ENCODE measurements around the gene SYNGR3. TPM values are rescaled to one million over a fixed set of nuclear protein-coding genes. Genes with fewer than 3 reads are reported as not detected.

SYNGR3 gene
- total RNA-seq, 2 experiments from 2014 or later = 5.4 to 7.2 TPM

GRCh38 chr16:2042171-2042985 is 52.6 kb downstream of the SYNGR3 start:
- Mint-ChIP-seq H3K36me3 (ENCODE audit: low read depth) (peaks cover 1% of the 10 kb centered on the region), H3K27ac (no peak overlapping the region), H3K27me3 (no peaks in the 10 kb centered on the region), H3K9me3 (no peaks in the 10 kb centered on the region), H3K4me1 (ENCODE audit: low read depth) (peaks cover 9% of the 10 kb centered on the region), H3K4me3 (no peak overlapping the region)
- intact Hi-C loops (cut with micrococcal nuclease) = no loop called here
- ChIA-PET POLR2A (no interaction called here), CTCF (no interaction called here)
- no peak for TF ChIP-seq CTCF (IDR thresholded peaks at IDR 0.05)
- ATAC-seq = no peak
- no peak for DNase-seq

- CTCF ChIA-PET = interaction anchor here (1.0 kb wide), 1 partner anchor 14 kb away, joined by 3 read pairs; no protein-coding TSS in a partner anchor
- H3K27me3 Mint-ChIP-seq = no peaks in the 10 kb centered on the region
- H3K4me3 Mint-ChIP-seq = no peak overlapping the region
- peaks cover 1% of the 10 kb centered on the region for H3K36me3 Mint-ChIP-seq (ENCODE audit: low read depth)
- POLR2A ChIA-PET = no interaction called here
- ATAC-seq (no peak), DNase-seq (no peak)
- no peak for TF ChIP-seq CTCF (IDR thresholded peaks at IDR 0.05)
- H3K9me3 Mint-ChIP-seq = no peaks in the 10 kb centered on the region
- H3K27ac Mint-ChIP-seq = no peak overlapping the region
- peaks cover 9% of the 10 kb centered on the region for H3K4me1 Mint-ChIP-seq (ENCODE audit: low read depth)
- intact Hi-C loops (cut with micrococcal nuclease) = no loop called here
Measured at GRCh38 chr16:2042986-2043666, 53.4 kb downstream of the SYNGR3 start.

Other genes with a start within 250 kb of the SYNGR3 start
- gene NME3, start 218.4 kb upstream of the SYNGR3 start, total RNA-seq = 10 to 100 TPM; 37.8 to 39.6 TPM
- gene EME2, start 217.2 kb upstream of the SYNGR3 start, total RNA-seq = 10 to 100 TPM; 15.5 to 15.6 TPM
- gene MRPS34, start 216.8 kb upstream of the SYNGR3 start, total RNA-seq = 100 to 1,000 TPM; 175 to 193 TPM
- 10 to 100 TPM; 14.4 to 15.2 TPM for gene SPSB3, start 207.4 kb upstream of the SYNGR3 start, total RNA-seq
- 10 to 100 TPM; 43.5 to 45.0 TPM for gene NUBP2, start 207.0 kb upstream of the SYNGR3 start, total RNA-seq
- gene IGFALS, start 196.3 kb upstream of the SYNGR3 start, total RNA-seq = not detected
- 10 to 100 TPM; 32.0 to 35.7 TPM for gene HAGH, start 163.1 kb upstream of the SYNGR3 start, total RNA-seq
- gene FAHD1, start 162.8 kb upstream of the SYNGR3 start, total RNA-seq = 10 to 100 TPM; 14.2 to 17.8 TPM
- gene MEIOB, start 117.8 kb upstream of the SYNGR3 start, total RNA-seq = under 1 TPM; 0.34 to 0.40 TPM
- gene HS3ST6, start 71.6 kb upstream of the SYNGR3 start, total RNA-seq = not detected
- gene MSRB1, start 46.8 kb upstream of the SYNGR3 start, total RNA-seq = 10 to 100 TPM; 15.5 to 18.1 TPM
- gene RPL3L, start 35.3 kb upstream of the SYNGR3 start, total RNA-seq = not detected
- gene NDUFB10, start 30.4 kb upstream of the SYNGR3 start, total RNA-seq = 100 to 1,000 TPM; 126 to 129 TPM
- gene RPS2, start 25.1 kb upstream of the SYNGR3 start, total RNA-seq = 1,000 to 10,000 TPM; 5,572 to 5,598 TPM
- not detected for gene RNF151, start 23.1 kb upstream of the SYNGR3 start, total RNA-seq
- gene TBL3, start 17.9 kb upstream of the SYNGR3 start, total RNA-seq = 10 to 100 TPM; 54.4 to 56.0 TPM
- under 1 TPM in 1 of 2 experiments, not detected in 1; 0.31 TPM for gene NOXO1, start 8.5 kb upstream of the SYNGR3 start, total RNA-seq
- 10 to 100 TPM; 33.5 to 33.9 TPM for gene GFER, start 5.8 kb upstream of the SYNGR3 start, total RNA-seq
- 10 to 100 TPM; 85.5 to 90.3 TPM for gene ZNF598, start 19.9 kb downstream of the SYNGR3 start, total RNA-seq
- 10 to 100 TPM; 24.3 to 28.3 TPM for gene NPW, start 29.8 kb downstream of the SYNGR3 start, total RNA-seq
- gene NHERF2, start 36.9 kb downstream of the SYNGR3 start, total RNA-seq = 1 to 10 TPM; 2.8 to 3.0 TPM
- 10 to 100 TPM; 28.2 to 29.8 TPM for gene NTHL1, start 57.9 kb downstream of the SYNGR3 start, total RNA-seq
- gene TSC2, start 58.0 kb downstream of the SYNGR3 start, total RNA-seq = 10 to 100 TPM; 54.4 to 57.3 TPM
- gene PKD1, start 145.9 kb downstream of the SYNGR3 start, total RNA-seq = 10 to 100 TPM; 74.7 to 85.1 TPM
- under 1 TPM; 0.34 to 0.49 TPM for gene RAB26, start 158.7 kb downstream of the SYNGR3 start, total RNA-seq
- 10 to 100 TPM; 74.8 to 80.2 TPM for gene TRAF7, start 165.8 kb downstream of the SYNGR3 start, total RNA-seq
- 1 to 10 TPM; 4.4 to 7.2 TPM for gene CASKIN1, start 206.6 kb downstream of the SYNGR3 start, total RNA-seq
- gene MLST8, start 215.5 kb downstream of the SYNGR3 start, total RNA-seq = 10 to 100 TPM; 70.0 to 70.7 TPM
- gene BRICD5, start 220.9 kb downstream of the SYNGR3 start, total RNA-seq = 1 to 10 TPM; 6.6 to 6.9 TPM
- gene PGP, start 224.9 kb downstream of the SYNGR3 start, total RNA-seq = 10 to 100 TPM; 19.8 to 20.1 TPM
- 10 to 100 TPM; 19.4 to 21.1 TPM for gene E4F1, start 233.6 kb downstream of the SYNGR3 start, total RNA-seq
- under 1 TPM; 0.32 to 0.51 TPM for gene DNASE1L2, start 246.5 kb downstream of the SYNGR3 start, total RNA-seq

Data from activated CD8-positive, alpha-beta T cell treated with anti-CD3 and anti-CD28 coated beads for 36 hours (primary cell).